CD14-positive monocyte (primary cell): ENCODE data around the gene ABHD5. TPM values are rescaled to one million over a fixed set of nuclear protein-coding genes. Genes with fewer than 3 reads are reported as not detected.

Source experiments
- DNase-seq, 3 donors: peaks; one replicate each; pipeline ENCODE4 v3.0.0-alpha.2; 2011 to 2022
- H2AFZ ChIP-seq: 2 replicates; pipeline ENCODE4 v1.6.0; 2012; ENCODE audit warnings: mild to moderate bottlenecking, low read depth, low read length, inconsistent platforms; ENCODE audit not compliant: insufficient read depth, poor library complexity, severe bottlenecking
- H3K27ac ChIP-seq, 2 donors: 1 replicate in 1 of 2; 2 replicates in 1 of 2; pipeline ENCODE4 v1.5.1; 2012 to 2013; ENCODE audit warnings: low read length in 2 of 2, control low read depth in 1 of 2, inconsistent platforms in 1 of 2, low read depth in 1 of 2, mild to moderate bottlenecking in 1 of 2
- H3K27me3 ChIP-seq, 2 donors: one replicate each; pipeline versions ENCODE4 v1.6.0 to v1.6.1; 2011 to 2013; ENCODE audit warnings: low read length in 2 of 2; ENCODE audit not compliant: control insufficient read depth in 2 of 2, insufficient read depth in 2 of 2
- H3K36me3 ChIP-seq, 2 donors: replicated peaks in 1 of 2; 1 replicate in 1 of 2; 2 replicates in 1 of 2; pipeline versions ENCODE4 v1.5.1 to v1.6.1; 2012 to 2013; ENCODE audit warnings: low read length in 2 of 2, control low read depth in 1 of 2, inconsistent platforms in 1 of 2, mild to moderate bottlenecking in 1 of 2; ENCODE audit not compliant: insufficient read depth in 2 of 2, control insufficient read depth in 1 of 2
- H3K4me1 ChIP-seq, 2 donors: 1 replicate in 1 of 2; 2 replicates in 1 of 2; pipeline versions ENCODE4 v1.5.1 to v1.6.1; 2012 to 2013; ENCODE audit warnings: low read length in 2 of 2, control low read depth in 1 of 2, inconsistent platforms in 1 of 2, mild to moderate bottlenecking in 1 of 2, moderate library complexity in 1 of 2; ENCODE audit not compliant: insufficient read depth in 2 of 2, control insufficient read depth in 1 of 2
- H3K4me2 ChIP-seq: replicated peaks from 2 replicates; pipeline ENCODE3; 2012; ENCODE audit warnings: low read length, moderate library complexity, mild to moderate bottlenecking; ENCODE audit not compliant: poor library complexity, severe bottlenecking; ENCODE audit errors: extremely low read depth
- H3K4me3 ChIP-seq, 3 experiments: fragments of 200-600 bp in 1 of 3; sonication (generic) in 1 of 3; replicated peaks in 1 of 3; 1 replicate in 2 of 3; 2 replicates in 1 of 3; pipeline ENCODE4 v1.5.1; 2011 to 2013; ENCODE audit warnings: low read length in 3 of 3, mild to moderate bottlenecking in 3 of 3, control low read depth in 2 of 3, low read depth in 2 of 3, inconsistent platforms in 1 of 3, moderate library complexity in 1 of 3
- H3K79me2 ChIP-seq: 2 replicates; pipeline ENCODE4 v1.6.0; 2012; ENCODE audit warnings: mild to moderate bottlenecking, control low read depth, inconsistent platforms, low read length, moderate library complexity; ENCODE audit not compliant: insufficient read depth
- H3K9ac ChIP-seq: 2 replicates; pipeline ENCODE4 v1.6.0; 2017; ENCODE audit warnings: low read length, mild to moderate bottlenecking; ENCODE audit not compliant: insufficient read depth, poor library complexity, severe bottlenecking
- H3K9me3 ChIP-seq, 2 donors: replicated peaks in 1 of 2; 1 replicate in 1 of 2; 2 replicates in 1 of 2; pipeline versions ENCODE4 v1.5.1 to v1.6.1; 2012 to 2013; ENCODE audit warnings: low read length in 2 of 2, control low read depth in 1 of 2; ENCODE audit not compliant: control insufficient read depth in 1 of 2, insufficient read depth in 1 of 2
- H4K20me1 ChIP-seq: 2 replicates; pipeline ENCODE4 v1.6.0; 2012; ENCODE audit warnings: mild to moderate bottlenecking, low read length, control low read depth, moderate library complexity; ENCODE audit not compliant: insufficient read depth
- H3K27ac Mint-ChIP-seq, 7 donors: one replicate each; pipeline ENCODE4 v1.8.0; 2020; ENCODE audit warnings: mild to moderate bottlenecking in 7 of 7, mixed read lengths in 7 of 7, moderate library complexity in 6 of 7, inconsistent platforms in 2 of 7
- H3K27me3 Mint-ChIP-seq, 3 donors: one replicate each; pipeline ENCODE4 v1.8.0; 2021 to 2022; ENCODE audit warnings: low read depth in 3 of 3, mild to moderate bottlenecking in 3 of 3, mixed read lengths in 3 of 3, moderate library complexity in 3 of 3, inconsistent platforms in 1 of 3
- H3K36me3 Mint-ChIP-seq, 2 donors: one replicate each; pipeline ENCODE4 v1.8.0; 2020; ENCODE audit warnings: mixed read lengths in 2 of 2, inconsistent platforms in 1 of 2, mild to moderate bottlenecking in 1 of 2
- H3K4me1 Mint-ChIP-seq: one replicate; pipeline ENCODE4 v1.8.0; 2020; ENCODE audit warnings: mild to moderate bottlenecking, mixed read lengths
- H3K4me3 Mint-ChIP-seq, 2 donors: one replicate each; pipeline ENCODE4 v1.8.0; 2020; ENCODE audit warnings: mild to moderate bottlenecking in 2 of 2, mixed read lengths in 2 of 2, moderate library complexity in 1 of 2
- H3K9me3 Mint-ChIP-seq, 7 donors: one replicate each; pipeline ENCODE4 v1.8.0; 2020 to 2022; ENCODE audit warnings: mixed read lengths in 7 of 7, mild to moderate bottlenecking in 6 of 7, moderate library complexity in 6 of 7, inconsistent platforms in 2 of 7
- CTCF ChIP-seq: fragments of 200-600 bp; IDR thresholded peaks from one replicate; pipeline ENCODE4 v1.8.0; 2022; ENCODE audit warnings: antibody characterized with exemption, mild to moderate bottlenecking
- WGBS: methylation state at CpG from one replicate; pipeline ENCODE4 v1.1.5; 2013; ENCODE audit warnings: missing lambda C conversion rate; ENCODE audit not compliant: insufficient coverage; 5-methylcytosine and 5-hydroxymethylcytosine counted together
- intact Hi-C, 2 donors: fragments of 100-400 bp; cut with micrococcal nuclease; formaldehyde crosslinking; loops; one replicate each; pipeline versions ENCODE4 v1.15.0 to v1.15.1; 2023
- polyA plus RNA-seq, 3 donors: library from polyadenylated mRNA; depleted of rRNA in 1 of 3; unstranded in 2 of 3; stranded (reverse) in 1 of 3; fragments of 300-500 nt in 2 of 3; fragments of >200 nt in 1 of 3; fragmentation: Illumina TruSeq in 2 of 3; gene quantifications; 1 replicate in 2 of 3; 2 replicates in 1 of 3; pipeline ENCODE4 v1.2.3, GENCODE V29; 2012 to 2021

Gene ABHD5
- polyA plus RNA-seq, 3 donors: 32.9 to 40.0 (median 34.5) TPM

GRCh38 chr3:43760938-43761337 is 70.2 kb downstream of the ABHD5 start:
- WGBS: no CpG with 5 or more reads among the region's 4 CpGs
- H3K4me2 ChIP-seq: no peak overlapping the region
- intact Hi-C loops: no loop called here

GRCh38 chr3:43762451-43762850 is 71.7 kb downstream of the ABHD5 start:
- Histone ChIP-seq H4K20me1 (no peaks in the 10 kb centered on the region), H2AFZ (no peak overlapping the region), H3K9me3 (no peaks in the 10 kb centered on the region), H3K36me3 (no peaks in the 10 kb centered on the region), H3K79me2 (no peaks in the 10 kb centered on the region), H3K4me1 (peaks cover 4 to 7% of the 10 kb centered on the region in 2 donors), H3K27me3 (no peaks in the 10 kb centered on the region), H3K4me2 (no peak overlapping the region), H3K4me3 (no peak overlapping the region), H3K27ac (no peak overlapping the region), H3K9ac (no peak overlapping the region)
- H3K9me3 Mint-ChIP-seq: no peaks in the 10 kb centered on the region
- no peaks in the 10 kb centered on the region for H3K36me3 Mint-ChIP-seq
- H3K4me1 Mint-ChIP-seq: peaks cover 10% of the 10 kb centered on the region
- DNase-seq: no peak
- 89% methylated on average over 1 of the region's 6 CpGs for WGBS
- H3K4me3 Mint-ChIP-seq: no peak overlapping the region
- H3K27me3 Mint-ChIP-seq: peaks cover 0 to 1% (median 0%) of the 10 kb centered on the region in 3 donors
- H3K27ac Mint-ChIP-seq: no peak overlapping the region
- intact Hi-C loops: no loop called here
- no peak for TF ChIP-seq CTCF

More at GRCh38 chr3:43760938-43761337, 70.2 kb downstream of the ABHD5 start:
- Histone ChIP-seq H3K4me3 (no peak overlapping the region), H4K20me1 (no peaks in the 10 kb centered on the region), H3K9ac (no peak overlapping the region), H3K79me2 (no peaks in the 10 kb centered on the region), H3K4me1 (peaks cover 4 to 7% of the 10 kb centered on the region in 2 donors), H3K36me3 (no peaks in the 10 kb centered on the region), H3K9me3 (no peaks in the 10 kb centered on the region), H2AFZ (no peak overlapping the region), H3K27ac (no peak overlapping the region), H3K27me3 (no peaks in the 10 kb centered on the region)
- no peak overlapping the region for H3K4me3 Mint-ChIP-seq
- no peaks in the 10 kb centered on the region for H3K27me3 Mint-ChIP-seq
- H3K36me3 Mint-ChIP-seq: no peaks in the 10 kb centered on the region
- DNase-seq: no peak
- no peaks in the 10 kb centered on the region for H3K9me3 Mint-ChIP-seq
- peaks cover 11% of the 10 kb centered on the region for H3K4me1 Mint-ChIP-seq
- H3K27ac Mint-ChIP-seq: no peak overlapping the region
- TF ChIP-seq CTCF: no peak
